ENCODE results near the gene CXCL1.
A peak's percentile ranks its signal among the peaks of the same experiment; 100 is the strongest.

CXCL1 gene

GRCh38 chr4:73856518-73856917 lies 12.7 kb upstream of the CXCL1 start:
- H3K27me3 ChIP-seq (replicated peaks in 2 of 5; ENCODE audit: control insufficient read depth in 4 of 5, insufficient read depth in 5 of 5, low read length in 4 of 5), result peaks cover 0 to 9% (median 7%) of the 10 kb centered on the region in 5 experiments
- H3K4me3 ChIP-seq (ENCODE audit: control insufficient read depth in 1 of 7, extremely low read depth in 1 of 7, insufficient read depth in 4 of 7, low read depth in 2 of 7, low read length in 6 of 7), result no peak overlapping the region
- no peak for DNase-seq
- no peaks in the 10 kb centered on the region for H3K36me3 ChIP-seq (ENCODE audit: control insufficient read depth in 4 of 4, insufficient read depth in 4 of 4, low read length in 3 of 4)
- no peak overlapping the region for H3K27ac ChIP-seq (ENCODE audit: insufficient read depth in 1 of 2, low read depth in 1 of 2, low read length in 2 of 2, poor library complexity in 1 of 2, severe bottlenecking in 2 of 2)
- ChIA-PET POLR2A (no interaction called here), CTCF (interaction anchor here (0.8 kb wide), 1 partner anchor 11 kb away, joined by 3 read pairs; no protein-coding TSS in a partner anchor)
- H3K4me1 ChIP-seq (ENCODE audit: control extremely low read depth in 1 of 4, control insufficient read depth in 4 of 4, insufficient read depth in 4 of 4, low read length in 3 of 4), result peaks cover 0 to 18% (median 11%) of the 10 kb centered on the region in 4 experiments
- no peaks in the 10 kb centered on the region for H3K9me3 ChIP-seq (ENCODE audit: control extremely low read depth in 1 of 5, control insufficient read depth in 4 of 5, insufficient read depth in 2 of 5, low read depth in 1 of 5, low read length in 4 of 5)

GRCh38 chr4:73859614-73860088 lies 9.5 kb upstream of the CXCL1 start:
- Histone ChIP-seq H3K36me3 (ENCODE audit: control insufficient read depth in 4 of 4, insufficient read depth in 4 of 4, low read length in 3 of 4) (no peaks in the 10 kb centered on the region), H3K27ac (ENCODE audit: insufficient read depth in 1 of 2, low read depth in 1 of 2, low read length in 2 of 2, poor library complexity in 1 of 2, severe bottlenecking in 2 of 2) (no peak overlapping the region), H3K4me3 (ENCODE audit: control insufficient read depth in 1 of 7, extremely low read depth in 1 of 7, insufficient read depth in 4 of 7, low read depth in 2 of 7, low read length in 6 of 7) (no peak overlapping the region), H3K4me1 (ENCODE audit: control extremely low read depth in 1 of 4, control insufficient read depth in 4 of 4, insufficient read depth in 4 of 4, low read length in 3 of 4) (peaks cover 0 to 9% (median 8%) of the 10 kb centered on the region in 4 experiments), H3K9me3 (ENCODE audit: control extremely low read depth in 1 of 5, control insufficient read depth in 4 of 5, insufficient read depth in 2 of 5, low read depth in 1 of 5, low read length in 4 of 5) (no peaks in the 10 kb centered on the region), H3K27me3 (replicated peaks in 2 of 5; ENCODE audit: control insufficient read depth in 4 of 5, insufficient read depth in 5 of 5, low read length in 4 of 5) (peaks cover 0 to 2% (median 0%) of the 10 kb centered on the region in 5 experiments)
- CTCF ChIA-PET, result interaction anchor here (0.7 to 2.5 kb wide), 10 partner anchors 9 to 274 kb away, joined by 3 to 21 read pairs (median 4); partner anchors contain the start of gene CXCL6
- POLR2A ChIA-PET, result no interaction called here
- peak in 2 of 3 donors; percentile 64 to 70 for DNase-seq

- H3K4me3 ChIP-seq (ENCODE audit: control insufficient read depth in 1 of 7, extremely low read depth in 1 of 7, insufficient read depth in 4 of 7, low read depth in 2 of 7, low read length in 6 of 7), result no peak overlapping the region
- no peak overlapping the region for H3K27ac ChIP-seq (ENCODE audit: insufficient read depth in 1 of 2, low read depth in 1 of 2, low read length in 2 of 2, poor library complexity in 1 of 2, severe bottlenecking in 2 of 2)
- peaks cover 0 to 9% (median 8%) of the 10 kb centered on the region in 4 experiments for H3K4me1 ChIP-seq (ENCODE audit: control extremely low read depth in 1 of 4, control insufficient read depth in 4 of 4, insufficient read depth in 4 of 4, low read length in 3 of 4)
- no peaks in the 10 kb centered on the region for H3K9me3 ChIP-seq (ENCODE audit: control extremely low read depth in 1 of 5, control insufficient read depth in 4 of 5, insufficient read depth in 2 of 5, low read depth in 1 of 5, low read length in 4 of 5)
- ChIA-PET CTCF (interaction anchor here (0.8 to 2.5 kb wide), 7 partner anchors 8 to 198 kb away, joined by 3 to 21 read pairs (median 4); partner anchors contain the start of gene CXCL6), POLR2A (no interaction called here)
- no peak for DNase-seq
- no peaks in the 10 kb centered on the region for H3K36me3 ChIP-seq (ENCODE audit: control insufficient read depth in 4 of 4, insufficient read depth in 4 of 4, low read length in 3 of 4)
- no peaks in the 10 kb centered on the region for H3K27me3 ChIP-seq (replicated peaks in 2 of 5; ENCODE audit: control insufficient read depth in 4 of 5, insufficient read depth in 5 of 5, low read length in 4 of 5)
- no CpG with 5 or more reads among the region's 4 CpGs for WGBS (ENCODE audit: insufficient coverage)
These were observed 9.0 kb upstream of the CXCL1 start for GRCh38 chr4:73860181-73860580.

- no peak for DNase-seq
- ChIA-PET CTCF (interaction anchor here (2.1 to 2.4 kb wide), 2 partner anchors 8 to 11 kb away, joined by 6 to 10 read pairs; partner anchors contain the start of gene PF4V1), POLR2A (no interaction called here)
- Histone ChIP-seq H3K36me3 (ENCODE audit: control insufficient read depth in 4 of 4, insufficient read depth in 4 of 4, low read length in 3 of 4) (no peaks in the 10 kb centered on the region), H3K9me3 (ENCODE audit: control extremely low read depth in 1 of 5, control insufficient read depth in 4 of 5, insufficient read depth in 2 of 5, low read depth in 1 of 5, low read length in 4 of 5) (no peaks in the 10 kb centered on the region), H3K27me3 (replicated peaks in 2 of 5; ENCODE audit: control insufficient read depth in 4 of 5, insufficient read depth in 5 of 5, low read length in 4 of 5) (no peaks in the 10 kb centered on the region), H3K27ac (ENCODE audit: insufficient read depth in 1 of 2, low read depth in 1 of 2, low read length in 2 of 2, poor library complexity in 1 of 2, severe bottlenecking in 2 of 2) (no peak overlapping the region), H3K4me3 (ENCODE audit: control insufficient read depth in 1 of 7, extremely low read depth in 1 of 7, insufficient read depth in 4 of 7, low read depth in 2 of 7, low read length in 6 of 7) (no peak overlapping the region), H3K4me1 (ENCODE audit: control extremely low read depth in 1 of 4, control insufficient read depth in 4 of 4, insufficient read depth in 4 of 4, low read length in 3 of 4) (peaks cover 0 to 9% (median 8%) of the 10 kb centered on the region in 4 experiments)
- no CpG with 5 or more reads among the region's 3 CpGs for WGBS (ENCODE audit: insufficient coverage)
These were observed 8.3 kb upstream of the CXCL1 start for GRCh38 chr4:73860917-73861316.

GRCh38 chr4:73862322-73862721 lies 6.9 kb upstream of the CXCL1 start:
- Histone ChIP-seq H3K27me3 (replicated peaks in 2 of 5; ENCODE audit: control insufficient read depth in 4 of 5, insufficient read depth in 5 of 5, low read length in 4 of 5) (no peaks in the 10 kb centered on the region), H3K36me3 (ENCODE audit: control insufficient read depth in 4 of 4, insufficient read depth in 4 of 4, low read length in 3 of 4) (no peaks in the 10 kb centered on the region), H3K27ac (ENCODE audit: insufficient read depth in 1 of 2, low read depth in 1 of 2, low read length in 2 of 2, poor library complexity in 1 of 2, severe bottlenecking in 2 of 2) (no peak overlapping the region), H3K4me3 (ENCODE audit: control insufficient read depth in 1 of 7, extremely low read depth in 1 of 7, insufficient read depth in 4 of 7, low read depth in 2 of 7, low read length in 6 of 7) (no peak overlapping the region), H3K9me3 (ENCODE audit: control extremely low read depth in 1 of 5, control insufficient read depth in 4 of 5, insufficient read depth in 2 of 5, low read depth in 1 of 5, low read length in 4 of 5) (no peaks in the 10 kb centered on the region), H3K4me1 (ENCODE audit: control extremely low read depth in 1 of 4, control insufficient read depth in 4 of 4, insufficient read depth in 4 of 4, low read length in 3 of 4) (peaks cover 0 to 9% (median 8%) of the 10 kb centered on the region in 4 experiments)
- 100% methylated on average over 1 of the region's 1 CpG for WGBS (ENCODE audit: insufficient coverage)
- no peak for DNase-seq
- POLR2A ChIA-PET, result interaction anchor here (0.6 kb wide), 1 partner anchor 300 kb away, joined by 3 read pairs; no protein-coding TSS in a partner anchor
- CTCF ChIA-PET, result interaction anchor here (1.2 to 4.7 kb wide), 7 partner anchors 9 to 204 kb away, joined by 3 to 38 read pairs (median 6); partner anchors contain the start of gene PF4V1

GRCh38 chr4:73864365-73864764 lies 4.8 kb upstream of the CXCL1 start:
- CTCF ChIA-PET, result interaction anchor here (0.7 to 4.7 kb wide), 26 partner anchors 10 to 314 kb away, joined by 3 to 38 read pairs (median 4); partner anchors contain the start of genes CXCL3 and CXCL6
- WGBS (ENCODE audit: insufficient coverage), result 86% methylated on average over 2 of the region's 2 CpGs

GRCh38 chr4:73864961-73865360 lies 4.2 kb upstream of the CXCL1 start:
- CTCF ChIA-PET, result interaction anchor here (0.7 to 4.7 kb wide), 22 partner anchors 10 to 313 kb away, joined by 3 to 38 read pairs (median 4); partner anchors contain the start of genes CXCL3 and CXCL6
- H3K36me3 ChIP-seq (ENCODE audit: control insufficient read depth in 4 of 4, insufficient read depth in 4 of 4, low read length in 3 of 4), result no peaks in the 10 kb centered on the region

More at GRCh38 chr4:73864365-73864764, 4.8 kb upstream of the CXCL1 start:
- Histone ChIP-seq H3K27ac (ENCODE audit: insufficient read depth in 1 of 2, low read depth in 1 of 2, low read length in 2 of 2, poor library complexity in 1 of 2, severe bottlenecking in 2 of 2) (no peak overlapping the region), H3K4me1 (ENCODE audit: control extremely low read depth in 1 of 4, control insufficient read depth in 4 of 4, insufficient read depth in 4 of 4, low read length in 3 of 4) (peaks cover 0 to 12% (median 7%) of the 10 kb centered on the region in 4 experiments), H3K4me3 (ENCODE audit: control insufficient read depth in 1 of 7, extremely low read depth in 1 of 7, insufficient read depth in 4 of 7, low read depth in 2 of 7, low read length in 6 of 7) (no peak overlapping the region), H3K27me3 (replicated peaks in 2 of 5; ENCODE audit: control insufficient read depth in 4 of 5, insufficient read depth in 5 of 5, low read length in 4 of 5) (peaks cover 0 to under 1% (median 0%) of the 10 kb centered on the region in 5 experiments), H3K9me3 (ENCODE audit: control extremely low read depth in 1 of 5, control insufficient read depth in 4 of 5, insufficient read depth in 2 of 5, low read depth in 1 of 5, low read length in 4 of 5) (no peaks in the 10 kb centered on the region), H3K36me3 (ENCODE audit: control insufficient read depth in 4 of 4, insufficient read depth in 4 of 4, low read length in 3 of 4) (no peaks in the 10 kb centered on the region)
- DNase-seq, result peak in 2 of 3 donors; percentile 57 to 60
- POLR2A ChIA-PET, result interaction anchor here (0.8 kb wide), 1 partner anchor 40 kb away, joined by 3 read pairs; no protein-coding TSS in a partner anchor

More at GRCh38 chr4:73864961-73865360, 4.2 kb upstream of the CXCL1 start:
- Histone ChIP-seq H3K4me3 (ENCODE audit: control insufficient read depth in 1 of 7, extremely low read depth in 1 of 7, insufficient read depth in 4 of 7, low read depth in 2 of 7, low read length in 6 of 7) (no peak overlapping the region), H3K9me3 (ENCODE audit: control extremely low read depth in 1 of 5, control insufficient read depth in 4 of 5, insufficient read depth in 2 of 5, low read depth in 1 of 5, low read length in 4 of 5) (no peaks in the 10 kb centered on the region), H3K27ac (ENCODE audit: insufficient read depth in 1 of 2, low read depth in 1 of 2, low read length in 2 of 2, poor library complexity in 1 of 2, severe bottlenecking in 2 of 2) (no peak overlapping the region), H3K27me3 (replicated peaks in 2 of 5; ENCODE audit: control insufficient read depth in 4 of 5, insufficient read depth in 5 of 5, low read length in 4 of 5) (peaks cover 0 to 6% (median 0%) of the 10 kb centered on the region in 5 experiments), H3K4me1 (ENCODE audit: control extremely low read depth in 1 of 4, control insufficient read depth in 4 of 4, insufficient read depth in 4 of 4, low read length in 3 of 4) (peaks cover 0 to 12% (median 9%) of the 10 kb centered on the region in 4 experiments)
- 100% methylated on average over 2 of the region's 8 CpGs for WGBS (ENCODE audit: insufficient coverage)
- DNase-seq, result no peak
- POLR2A ChIA-PET, result no interaction called here
